NOMO-1 (cell line): ENCODE measurements around the gene ZNF516.

Experiments used
- DNase-seq, 2 experiments: peaks; one replicate each; lab custom pipeline; 2025; ENCODE audit not compliant: unreplicated experiment in 2 of 2; lab: John Stamatoyannopoulos, UW

Gene ZNF516

DNA sequence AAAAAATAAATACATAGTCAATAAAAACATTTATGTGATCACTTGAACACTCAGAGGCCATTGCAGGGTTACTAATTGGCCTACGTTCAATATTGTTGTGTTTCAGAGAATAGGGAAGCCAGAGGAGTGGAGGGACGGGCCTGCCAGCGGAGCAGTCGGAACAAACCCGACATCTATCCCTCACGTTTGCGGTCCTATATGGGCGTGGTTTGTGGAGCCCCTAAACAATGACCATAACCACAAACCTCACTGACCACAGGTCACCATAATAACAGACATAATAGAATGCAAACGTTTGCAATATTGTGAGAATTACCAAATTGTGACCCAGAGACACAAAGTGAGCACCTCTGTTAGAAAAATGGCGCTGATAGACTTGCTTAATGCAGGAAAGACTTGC, 19.5 kb upstream of the ZNF516 start:
- peak; percentile 44 to 74 for DNase-seq

DNA sequence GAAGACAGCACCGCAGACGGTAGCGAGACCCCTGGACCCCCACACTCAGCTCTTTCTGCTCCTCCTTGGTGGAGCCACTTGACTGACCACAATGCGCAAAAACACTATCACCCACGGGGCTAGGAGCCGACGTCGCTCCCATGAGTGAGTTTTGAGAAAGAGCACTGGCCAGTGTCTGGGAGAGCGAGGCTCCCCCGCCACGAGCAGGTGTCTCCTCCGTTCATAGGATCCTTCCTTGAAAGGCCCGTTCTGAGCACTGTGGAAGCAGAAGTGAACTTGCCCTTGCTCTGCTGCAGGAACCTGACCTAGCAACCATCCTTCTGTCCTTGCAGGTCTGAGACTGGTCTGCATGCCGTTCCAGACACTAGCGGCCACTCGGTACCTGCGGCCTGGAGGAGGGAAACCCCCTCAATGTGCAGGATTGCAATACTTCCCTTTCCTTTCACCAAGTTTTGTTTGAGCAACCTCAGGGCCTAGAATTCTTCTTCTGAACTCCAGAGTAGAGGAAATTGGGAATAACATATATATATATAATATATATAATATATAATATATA, 12.9 kb upstream of the ZNF516 start:
- peak; percentile 35 to 57 for DNase-seq

DNA sequence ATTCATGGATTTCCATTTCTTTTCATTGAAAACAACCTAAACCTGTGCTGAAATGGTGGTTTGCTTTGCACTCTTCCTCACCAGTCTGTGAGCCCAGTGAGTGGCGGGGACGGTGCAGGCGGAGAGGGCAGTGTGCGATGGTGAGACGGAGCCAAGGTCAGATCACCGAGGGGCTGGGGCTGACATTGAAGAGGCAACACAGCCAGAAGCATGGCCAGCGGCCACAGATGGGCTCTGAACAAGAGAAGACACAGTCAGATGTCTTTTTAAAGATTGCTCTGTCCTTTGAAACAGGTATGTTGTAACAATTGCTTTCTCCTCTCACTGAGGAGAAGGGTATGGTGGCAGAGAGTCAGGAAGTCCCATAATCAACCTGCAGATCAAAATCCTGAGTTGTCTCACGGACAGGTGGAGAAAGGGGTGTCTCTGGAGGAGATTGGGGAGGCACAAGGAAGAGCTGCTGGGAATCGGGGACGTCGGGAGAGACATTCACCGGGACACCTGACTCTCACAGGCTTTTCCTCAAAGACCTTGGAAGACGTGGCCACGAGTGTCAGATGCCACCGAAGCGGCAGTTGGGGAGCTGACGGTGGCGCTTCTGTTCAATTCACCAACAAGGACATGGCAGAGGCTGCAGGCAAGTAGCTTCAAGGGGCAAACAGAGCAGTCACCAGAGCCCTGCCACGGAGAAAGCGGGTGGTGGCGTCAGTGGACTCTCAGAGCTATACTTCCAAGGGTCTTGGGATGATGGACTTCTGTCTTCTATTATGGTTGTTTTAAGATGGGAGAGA, 12.1 kb upstream of the ZNF516 start:
- DNase-seq: no peak

DNA sequence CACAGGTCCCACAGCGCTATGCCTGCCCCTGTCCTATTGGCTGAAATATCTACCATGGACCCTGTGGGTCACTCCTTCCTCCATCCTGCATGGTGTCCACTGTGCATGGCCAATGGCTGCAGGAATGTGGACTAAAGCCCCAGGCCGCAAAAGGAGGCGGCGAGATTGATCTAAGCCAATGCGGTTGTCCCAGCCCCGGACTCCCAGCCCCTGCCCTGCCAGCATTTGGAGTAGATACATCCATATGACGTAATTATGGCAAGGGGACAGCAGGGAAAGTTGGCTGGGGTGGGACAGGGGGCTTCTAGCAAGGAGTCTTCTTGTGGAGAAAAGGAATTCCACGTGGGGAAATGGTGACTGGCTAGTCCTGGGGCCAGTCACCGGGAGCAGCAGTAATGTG, 11.4 kb upstream of the ZNF516 start:
- no peak for DNase-seq

DNA sequence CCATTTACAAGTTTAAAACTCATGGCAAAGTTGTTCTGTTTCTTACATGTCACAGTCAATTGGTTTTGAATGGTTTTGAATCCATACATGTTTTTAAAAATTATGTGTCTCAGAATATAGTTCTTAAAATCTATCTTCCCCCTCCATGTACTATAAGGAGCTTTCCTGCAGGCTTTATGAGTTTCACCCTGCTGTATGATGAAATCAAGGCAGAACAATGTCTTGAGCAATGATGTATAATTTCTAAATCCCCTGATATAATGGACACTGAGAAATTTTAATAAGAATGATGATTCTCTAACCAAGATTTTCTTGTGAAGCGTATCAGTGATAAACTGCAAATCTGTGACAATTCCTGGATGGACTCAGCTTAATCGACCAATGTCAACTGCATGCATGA, 10.6 kb upstream of the ZNF516 start:
- DNase-seq: peak in 1 of 2 experiments; percentile 71

DNA sequence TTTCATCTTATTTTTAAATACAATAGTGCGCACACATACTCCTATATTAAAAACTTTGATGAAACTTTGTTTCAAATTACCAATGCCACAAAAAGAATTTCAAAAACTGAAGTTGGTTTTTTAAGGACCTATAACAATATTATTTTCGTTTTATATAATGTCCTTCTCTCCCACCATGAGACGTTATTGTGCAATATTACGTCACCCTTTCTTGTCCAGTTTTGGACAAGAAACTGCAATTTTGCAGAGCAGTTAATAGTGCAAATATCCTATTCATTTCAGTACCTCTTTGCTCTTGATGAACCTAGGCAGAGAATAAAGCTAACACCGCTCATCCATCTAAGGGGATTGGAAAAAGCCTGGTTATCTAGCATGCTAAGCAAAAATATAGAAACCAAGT, 9.7 kb upstream of the ZNF516 start:
- peak in 1 of 2 experiments; percentile 23 for DNase-seq

DNA sequence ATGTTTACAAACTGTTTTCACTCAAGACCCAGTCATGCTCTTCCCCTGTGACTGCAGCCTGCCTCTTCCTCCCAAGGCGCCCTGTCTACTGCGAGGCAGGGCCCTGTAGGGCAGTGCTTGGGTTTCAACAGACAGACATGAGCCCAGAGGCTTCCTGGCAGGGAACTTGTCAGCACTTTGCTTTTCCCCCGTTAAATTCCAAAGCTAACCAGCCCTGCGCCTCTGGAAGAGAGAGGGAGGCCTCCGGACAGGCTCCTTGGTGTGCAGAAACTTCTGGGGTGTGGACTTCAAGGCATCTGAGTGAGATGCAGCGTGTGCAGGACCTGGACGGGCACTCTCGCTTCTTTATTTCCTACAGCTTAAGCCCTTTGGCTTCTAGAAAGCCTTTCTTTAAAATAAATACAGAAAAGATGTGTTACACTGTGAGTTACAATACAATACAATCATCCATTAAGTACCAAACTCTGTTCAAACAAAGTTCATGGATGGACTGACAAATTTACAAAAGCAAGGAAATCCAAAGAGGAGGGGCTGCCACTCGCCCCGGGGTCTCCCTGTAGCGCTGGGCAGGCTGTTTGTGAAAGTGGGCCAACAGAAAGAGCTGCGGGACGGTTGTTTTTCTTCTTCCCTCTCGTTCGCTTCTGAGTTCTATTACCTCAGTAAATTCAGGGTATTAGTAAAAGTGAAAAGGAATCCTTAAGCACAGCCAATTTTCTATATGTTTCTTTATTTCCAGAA, 8.8 kb upstream of the ZNF516 start:
- peak; percentile 35 to 37 for DNase-seq

DNA sequence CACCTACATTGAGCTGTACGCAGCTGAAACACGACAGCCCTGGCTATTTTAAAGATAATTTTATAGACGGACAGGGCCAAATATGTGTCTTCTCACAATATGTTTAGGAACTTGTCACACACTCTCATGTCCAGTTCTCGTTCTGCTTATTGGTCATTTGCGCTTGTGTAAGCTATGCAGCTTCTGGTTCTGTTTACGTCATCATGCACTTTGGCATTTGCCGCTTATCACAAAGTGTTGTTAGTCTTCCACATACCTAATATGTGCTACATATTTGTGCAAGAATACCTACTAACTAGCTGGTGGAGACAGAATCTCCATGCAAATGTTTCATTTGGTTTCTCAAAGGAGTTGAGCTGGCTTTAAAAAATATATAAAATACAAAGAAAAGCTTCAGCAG, 7.5 kb upstream of the ZNF516 start:
- peak; percentile 23 to 53 for DNase-seq

DNA sequence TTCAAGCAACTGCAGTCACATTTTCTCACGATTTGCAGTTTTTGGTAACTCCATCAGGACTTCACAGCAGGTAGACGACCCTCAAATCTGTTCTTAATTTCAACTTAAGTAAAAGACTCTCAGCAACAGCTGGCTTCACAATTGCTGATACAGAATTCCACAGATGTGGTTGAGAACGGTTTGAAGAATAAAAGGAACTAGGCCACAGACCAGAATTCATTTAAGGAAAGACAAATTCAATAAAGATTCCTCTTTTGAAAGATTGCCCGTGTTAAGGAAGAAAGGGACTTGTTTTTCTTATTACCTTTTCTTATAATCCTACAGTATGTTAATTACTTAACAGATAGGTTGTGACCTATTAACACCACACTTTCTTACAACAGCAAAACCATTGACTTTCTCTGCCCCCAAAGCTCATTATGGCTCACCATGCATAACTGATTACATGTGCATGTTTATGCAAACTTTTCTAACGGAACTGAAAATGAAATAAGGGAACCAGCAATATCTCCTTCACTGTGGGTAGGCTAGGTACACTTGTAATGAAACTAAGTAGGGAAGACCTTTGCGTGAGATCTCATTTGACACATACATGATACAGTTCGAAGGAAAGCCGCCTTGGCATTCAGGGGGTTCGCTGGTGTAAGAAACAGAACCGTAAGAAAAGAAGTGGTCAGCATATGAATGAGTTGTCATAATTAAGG, 4.7 kb upstream of the ZNF516 start:
- DNase-seq: peak; percentile 79 to 96

DNA sequence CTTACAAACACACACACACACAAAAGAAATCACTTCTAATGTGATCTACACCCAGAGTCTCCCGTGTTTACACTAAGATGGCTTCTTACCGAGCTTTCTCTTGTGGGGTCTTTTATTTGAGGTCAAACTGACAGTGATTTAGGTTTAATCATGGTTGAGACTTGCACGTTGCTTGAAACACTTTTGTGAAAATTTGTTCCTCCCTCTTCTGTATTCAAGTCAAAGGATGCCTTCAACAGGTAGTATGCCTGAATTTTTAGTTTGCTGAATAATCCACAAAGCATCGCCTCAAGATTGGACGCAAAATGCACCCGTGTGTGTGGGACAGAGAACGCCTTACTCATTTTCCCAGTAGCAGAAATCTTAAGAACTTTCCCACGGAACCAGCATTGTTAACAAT, 4.0 kb upstream of the ZNF516 start:
- DNase-seq: no peak

DNA sequence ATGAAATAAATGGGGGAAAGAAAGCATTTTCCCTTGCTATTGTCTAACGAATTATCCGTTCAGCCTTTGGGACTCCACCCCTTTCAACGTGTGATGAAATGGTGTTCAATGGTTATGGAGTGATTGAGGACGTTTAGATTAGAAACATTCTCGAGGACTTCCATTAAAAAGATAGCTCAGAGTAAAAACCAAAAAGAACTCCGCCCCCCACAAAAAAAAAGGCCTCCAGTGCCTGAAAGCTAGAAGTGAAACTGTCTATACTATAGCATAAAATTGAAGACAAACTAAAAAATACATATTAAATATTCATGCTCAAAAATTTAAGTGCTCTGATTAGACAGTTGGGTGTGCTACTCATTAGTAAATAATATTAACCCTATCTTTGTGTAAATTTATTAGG, 3.0 kb upstream of the ZNF516 start:
- peak; percentile 37 to 56 for DNase-seq

DNA sequence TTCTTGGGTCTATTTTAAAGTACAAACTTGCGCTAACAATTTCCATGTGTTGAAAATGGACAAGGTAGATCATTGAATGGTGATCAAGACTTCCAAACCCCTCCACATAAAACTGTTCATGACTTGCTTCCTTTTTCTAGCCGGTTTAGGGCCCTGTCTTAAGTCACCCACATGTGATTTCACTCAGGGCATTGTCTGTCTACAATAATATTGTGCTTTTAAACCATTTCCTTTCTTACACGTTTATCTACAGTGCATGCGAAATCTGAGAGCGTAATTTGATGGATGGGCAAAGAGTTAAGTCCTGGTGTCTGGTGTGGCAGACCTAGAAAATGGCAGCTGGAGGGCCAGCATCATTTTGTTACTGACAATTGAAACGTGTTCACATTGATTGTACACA, 2.0 kb upstream of the ZNF516 start:
- peak in 1 of 2 experiments; percentile 37 for DNase-seq

DNA sequence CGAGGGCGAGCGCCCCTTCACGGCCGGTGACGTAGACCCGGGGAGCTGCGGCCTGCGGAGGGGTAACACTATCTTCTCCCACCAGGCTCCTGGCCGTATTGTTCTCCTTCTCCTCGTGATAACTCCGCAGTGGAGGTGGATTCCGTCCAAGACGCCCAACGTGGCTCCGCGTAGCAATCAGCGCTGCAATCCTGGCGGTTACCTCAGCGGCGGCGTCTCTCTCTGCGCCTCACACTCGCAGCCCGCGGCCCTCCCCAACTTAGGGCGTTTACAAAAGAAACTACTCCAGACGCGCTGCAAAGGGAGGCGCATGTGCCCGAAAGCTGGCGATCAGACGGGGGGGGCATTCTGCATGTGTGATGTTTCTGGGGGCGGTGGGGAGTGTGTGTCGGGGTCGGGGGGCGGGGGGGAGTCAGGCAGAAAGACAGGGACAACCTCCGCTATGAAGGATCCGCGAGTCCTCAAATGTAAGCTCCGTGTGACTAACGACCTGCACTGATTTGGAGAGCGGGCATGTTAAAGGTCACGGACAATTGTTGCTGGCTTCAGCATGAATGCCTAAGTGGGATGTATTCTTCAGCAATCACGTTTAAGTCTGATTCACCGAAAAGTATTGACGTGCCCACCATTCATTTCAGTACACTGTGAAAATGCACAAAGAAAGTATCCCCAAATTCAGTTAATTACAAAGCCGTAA, 1.3 kb upstream of the ZNF516 start:
- peak; percentile 61 to 69 for DNase-seq

DNA sequence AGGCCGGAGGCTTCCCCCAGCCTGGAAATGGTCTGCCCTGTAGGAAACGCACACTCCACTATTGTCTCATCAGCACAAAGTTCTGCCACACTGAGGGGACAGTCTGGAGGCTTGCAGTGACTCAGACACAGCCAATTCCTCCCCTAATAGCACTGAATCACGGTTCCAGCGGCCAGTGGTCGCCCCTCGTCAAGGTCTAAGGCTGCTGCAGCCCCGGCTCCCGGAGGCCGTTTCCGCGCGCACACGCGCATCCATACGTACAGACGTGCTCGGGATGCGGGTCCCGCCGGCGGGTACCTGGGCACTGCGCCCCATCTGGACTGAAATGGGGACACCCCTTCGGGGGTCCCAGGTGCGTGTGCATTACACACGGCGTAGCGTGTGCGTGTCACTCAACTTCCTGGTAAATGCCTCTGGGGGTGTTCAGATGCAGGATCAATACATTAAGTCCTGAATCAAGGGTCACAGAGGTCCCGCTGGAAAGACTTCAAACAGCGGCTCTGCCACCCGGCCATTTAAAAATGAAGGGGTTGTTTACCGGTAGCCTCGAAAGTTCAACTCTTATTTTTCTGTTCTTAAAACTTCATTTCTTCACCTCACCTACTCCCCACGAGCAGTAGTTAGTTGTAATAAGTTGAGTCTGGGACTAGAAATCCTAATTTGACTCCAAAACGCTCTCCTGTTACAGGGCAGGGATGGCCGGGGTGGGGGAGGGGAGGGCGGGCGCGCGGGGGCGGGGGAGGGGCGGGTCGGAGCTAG, 572 bp upstream of the ZNF516 start:
- DNase-seq: peak; percentile 41 to 48

DNA sequence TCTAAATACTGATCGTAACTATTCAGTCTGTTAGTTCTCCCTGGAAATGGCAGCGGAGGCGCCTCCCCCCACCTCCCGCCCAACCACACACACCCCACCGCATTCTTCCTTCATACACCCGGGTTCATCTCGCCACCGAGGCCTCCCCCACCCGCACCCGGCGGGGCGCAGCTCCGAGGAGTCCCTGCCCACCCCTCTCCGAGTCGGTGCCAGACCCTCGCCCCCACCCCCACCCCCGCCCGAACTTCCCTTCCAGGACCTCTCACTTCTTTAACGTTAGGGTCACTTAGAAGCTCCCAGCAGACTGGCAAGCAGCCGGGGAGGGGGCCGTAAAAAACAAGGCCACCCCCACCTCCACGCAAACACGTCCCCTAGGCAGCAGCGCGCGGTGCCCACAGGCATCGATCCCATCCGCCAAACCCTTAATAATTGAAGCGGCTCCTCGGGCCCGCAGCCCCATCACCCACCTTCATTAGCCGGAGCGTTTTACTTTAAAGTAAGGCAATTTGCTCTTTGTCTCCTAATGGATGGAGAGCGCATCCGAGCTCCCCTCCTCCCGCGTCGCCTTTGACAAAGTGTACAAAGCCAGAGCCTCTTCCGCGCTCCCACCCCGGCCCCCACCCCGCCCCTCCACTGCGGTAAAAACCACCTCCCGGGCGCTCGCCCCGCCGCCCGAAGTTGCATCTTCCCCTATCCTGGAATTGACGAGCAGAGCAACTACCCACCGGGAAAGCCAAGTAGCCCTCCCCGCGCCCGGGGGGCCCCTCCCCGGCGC, 624 bp downstream of the ZNF516 start:
- DNase-seq: peak; percentile 51 to 66

DNA sequence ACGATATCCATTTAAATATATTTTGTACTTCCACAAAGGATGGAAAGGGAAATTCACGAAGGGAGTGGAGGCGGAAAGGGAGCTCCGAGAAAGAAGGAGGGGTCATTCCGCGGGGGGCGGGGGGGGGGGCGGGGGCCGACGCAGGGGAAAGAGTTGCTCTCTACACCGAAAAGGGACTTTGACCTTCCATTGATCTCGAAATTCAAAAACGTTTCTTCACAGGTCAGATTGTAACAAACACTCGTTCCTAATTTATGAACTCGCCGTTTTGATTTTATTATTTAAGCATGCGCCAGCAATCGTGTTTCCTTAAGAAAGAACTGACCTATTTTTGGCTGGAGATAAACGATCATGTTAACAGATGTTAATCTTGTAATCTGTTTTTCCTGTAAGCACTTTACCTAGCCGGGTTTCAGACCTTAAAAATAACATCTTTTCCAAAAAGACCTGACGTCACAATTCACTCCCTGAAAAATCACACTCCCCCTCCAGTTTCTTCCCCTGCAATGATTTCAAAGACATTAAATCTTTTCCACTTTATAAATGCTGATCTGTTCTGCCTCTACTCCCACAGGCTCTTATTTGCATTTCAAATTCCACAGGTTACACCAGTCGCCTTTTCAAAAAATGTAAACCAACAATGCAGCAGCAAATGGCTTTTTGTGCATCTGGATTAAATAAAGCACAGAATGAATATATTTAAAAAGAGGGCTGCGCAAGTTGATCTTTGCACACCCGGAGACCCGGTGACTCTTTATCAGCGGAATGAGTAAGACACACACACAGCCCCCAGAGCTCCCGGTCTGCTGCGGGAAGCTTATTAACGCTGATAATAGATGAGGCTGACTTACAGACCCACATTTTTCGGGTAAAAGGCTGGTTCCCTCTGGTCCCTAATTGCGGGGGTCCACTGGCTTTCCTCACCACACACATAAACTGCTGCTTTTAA, 1.6 kb downstream of the ZNF516 start:
- peak; percentile 71 to 76 for DNase-seq

DNA sequence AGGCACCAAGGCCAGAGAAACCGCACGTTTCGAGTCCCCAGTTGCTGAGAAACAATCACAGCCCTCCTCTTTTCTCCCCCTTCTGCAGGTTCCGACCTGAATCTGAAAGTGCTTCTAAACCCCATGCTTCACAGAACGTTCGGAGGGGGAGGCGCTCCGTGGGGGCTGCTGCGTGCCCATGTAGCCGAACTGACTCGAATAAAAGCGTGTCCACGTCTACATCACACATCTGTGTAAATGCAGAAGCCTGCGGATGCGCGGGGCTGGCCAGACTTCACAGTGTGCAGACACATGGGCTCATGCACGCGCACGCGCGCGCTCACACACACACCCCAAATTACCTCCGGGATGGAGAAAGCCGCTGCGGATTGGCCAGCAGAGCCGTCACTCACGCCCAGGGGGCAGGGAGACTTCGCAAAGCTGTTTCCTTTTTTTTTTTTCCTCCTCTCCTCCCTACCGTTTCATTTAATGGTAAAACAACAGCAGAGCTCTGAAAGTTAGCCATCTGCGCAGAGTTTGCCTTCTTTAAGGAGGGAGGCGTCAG, 2.3 kb downstream of the ZNF516 start:
- peak; percentile 93 to 95 for DNase-seq
